Breast epithelium (tissue), 4 donors: ENCODE measurements around the gene FGF5. TPM values are rescaled to one million over a fixed set of nuclear protein-coding genes. Genes with fewer than 3 reads are reported as not detected.
"Not testable (repeated sequence)": the region's sequence is repeated elsewhere in the genome, so short reads cannot be mapped to it uniquely, and the experiment has no call there.

Experiments used
- DNase-seq, 2 donors: peaks; one replicate each; pipeline ENCODE4 v3.0.0-alpha.2; 2019; ENCODE audit warnings: low spot score in 2 of 2
- H3K27ac ChIP-seq, 2 donors: fragments of 200-600 bp; sonication (generic) in 1 of 2; one replicate each; pipeline ENCODE4 v1.5.1; 2016 to 2019; ENCODE audit warnings: mild to moderate bottlenecking in 1 of 2
- H3K27me3 ChIP-seq, 2 donors: fragments of 200-600 bp; sonication (generic) in 1 of 2; one replicate each; pipeline versions ENCODE4 v1.5.1 to v1.6.0; 2017 to 2019; ENCODE audit warnings: control low read depth in 1 of 2, mild to moderate bottlenecking in 1 of 2
- H3K36me3 ChIP-seq: fragments of 200-600 bp; one replicate; pipeline ENCODE4 v1.5.1; 2019
- H3K4me1 ChIP-seq, 2 donors: fragments of 200-600 bp; sonication (generic); one replicate each; pipeline ENCODE4 v1.5.1; 2016 to 2019; ENCODE audit warnings: control low read depth in 1 of 2
- H3K4me3 ChIP-seq, 3 donors: fragments of 200-600 bp; sonication (generic); 1 replicate in 2 of 3; 2 replicates in 1 of 3; pipeline ENCODE4 v1.5.1; 2016 to 2019; ENCODE audit warnings: mild to moderate bottlenecking in 3 of 3, moderate library complexity in 2 of 3
- H3K9me3 ChIP-seq, 2 donors: fragments of 200-600 bp; sonication (generic) in 1 of 2; one replicate each; pipeline ENCODE4 v1.5.1; 2016 to 2019; ENCODE audit warnings: control low read depth in 1 of 2
- POLR2A ChIP-seq: fragments of 450-650 bp; IDR thresholded peaks from one replicate; pipeline ENCODE4 v1.6.1; 2016; ENCODE audit warnings: antibody characterized with exemption, mild to moderate bottlenecking, moderate library complexity
- POLR2AphosphoS5 ChIP-seq, 3 donors: sonication (generic); formaldehyde crosslinking; IDR thresholded peaks; one replicate each; pipeline ENCODE4 v1.6.1; 2017; ENCODE audit warnings: antibody characterized with exemption in 3 of 3
- intact Hi-C: fragments of 100-400 bp; cut with DNase I; formaldehyde crosslinking; loops from one replicate; pipeline ENCODE4 v1.15.1; 2023; ENCODE audit warnings: low total_unique reads
- total RNA-seq, 3 donors: library from RNA; depleted of rRNA; stranded (reverse); fragments of >200 nt; gene quantifications; one replicate each; pipeline ENCODE4 v1.1.0, GENCODE V29; 2016
- TF ChIP-seq, protein P1 (sequence below), 3 donors: fragments of 450-650 bp; IDR thresholded peaks; one replicate each; pipeline ENCODE4 v1.5.1; 2016 to 2017; ENCODE audit warnings: antibody characterized with exemption in 3 of 3, mild to moderate bottlenecking in 3 of 3, moderate library complexity in 3 of 3

Gene FGF5
- total RNA-seq, 3 donors from 2014 or later: not detected

- TF ChIP-seq, protein P1, sequence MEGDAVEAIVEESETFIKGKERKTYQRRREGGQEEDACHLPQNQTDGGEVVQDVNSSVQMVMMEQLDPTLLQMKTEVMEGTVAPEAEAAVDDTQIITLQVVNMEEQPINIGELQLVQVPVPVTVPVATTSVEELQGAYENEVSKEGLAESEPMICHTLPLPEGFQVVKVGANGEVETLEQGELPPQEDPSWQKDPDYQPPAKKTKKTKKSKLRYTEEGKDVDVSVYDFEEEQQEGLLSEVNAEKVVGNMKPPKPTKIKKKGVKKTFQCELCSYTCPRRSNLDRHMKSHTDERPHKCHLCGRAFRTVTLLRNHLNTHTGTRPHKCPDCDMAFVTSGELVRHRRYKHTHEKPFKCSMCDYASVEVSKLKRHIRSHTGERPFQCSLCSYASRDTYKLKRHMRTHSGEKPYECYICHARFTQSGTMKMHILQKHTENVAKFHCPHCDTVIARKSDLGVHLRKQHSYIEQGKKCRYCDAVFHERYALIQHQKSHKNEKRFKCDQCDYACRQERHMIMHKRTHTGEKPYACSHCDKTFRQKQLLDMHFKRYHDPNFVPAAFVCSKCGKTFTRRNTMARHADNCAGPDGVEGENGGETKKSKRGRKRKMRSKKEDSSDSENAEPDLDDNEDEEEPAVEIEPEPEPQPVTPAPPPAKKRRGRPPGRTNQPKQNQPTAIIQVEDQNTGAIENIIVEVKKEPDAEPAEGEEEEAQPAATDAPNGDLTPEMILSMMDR (IDR thresholded peaks at IDR 0.05): no peak
- no peak for TF ChIP-seq POLR2A
- no peak for TF ChIP-seq POLR2AphosphoS5 (IDR thresholded peaks at IDR 0.05)
- no peaks in the 10 kb centered on the region for H3K36me3 ChIP-seq
Observed at GRCh38 chr4:80239480-80240150, 26.8 kb upstream of the FGF5 start.

GRCh38 chr4:80240976-80241375 lies 25.5 kb upstream of the FGF5 start:
- H3K4me3 ChIP-seq: no peak overlapping the region
- no peak for TF ChIP-seq POLR2A

More at GRCh38 chr4:80239480-80240150, 26.8 kb upstream of the FGF5 start:
- no peak overlapping the region for H3K27ac ChIP-seq
- no peaks in the 10 kb centered on the region for H3K9me3 ChIP-seq
- no peaks in the 10 kb centered on the region for H3K4me1 ChIP-seq
- H3K27me3 ChIP-seq: peaks cover 0 to 9% of the 10 kb centered on the region in 2 donors
- H3K4me3 ChIP-seq: no peak overlapping the region
- intact Hi-C loops: no loop called here
- DNase-seq: no peak

DNA sequence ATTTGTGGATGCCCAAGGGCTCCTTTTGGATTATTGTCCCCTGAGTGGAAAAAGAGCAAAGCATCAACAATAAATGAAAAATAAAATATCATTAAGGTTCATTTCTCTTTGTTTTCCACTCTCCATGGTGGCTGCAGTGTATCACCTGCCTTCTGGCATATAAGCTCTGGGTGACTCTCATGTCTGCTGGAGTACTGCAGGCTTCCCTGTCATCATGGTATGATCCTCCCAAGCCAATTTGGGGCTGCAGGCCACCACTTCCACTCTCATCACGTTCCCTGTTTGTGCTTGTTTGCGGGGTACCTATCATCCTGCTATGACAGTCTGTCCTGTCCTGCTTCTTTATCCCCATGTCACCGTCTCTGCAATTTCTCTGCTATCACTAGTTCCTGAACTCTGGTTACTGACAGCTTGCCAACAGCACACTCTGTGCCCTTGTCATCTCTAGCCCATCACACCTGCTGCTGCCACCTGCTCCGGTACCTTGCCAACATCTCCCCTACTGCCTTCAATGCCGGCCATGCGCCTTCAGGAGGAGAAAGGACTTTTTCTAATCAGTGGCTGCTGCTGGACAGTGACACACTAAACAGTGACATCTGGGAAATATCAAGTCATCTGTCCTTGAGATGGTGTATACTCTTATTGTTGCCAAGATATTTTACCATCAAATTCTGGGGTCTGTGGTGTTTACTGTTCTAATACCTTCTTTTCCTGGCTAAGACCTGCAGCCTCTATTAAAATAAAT lies 23.0 kb upstream of the FGF5 start:
- H3K36me3 ChIP-seq: no peaks in the 10 kb centered on the region
- no peak overlapping the region for H3K4me3 ChIP-seq
- H3K27ac ChIP-seq: no peak overlapping the region
- DNase-seq: no peak
- TF ChIP-seq POLR2AphosphoS5 (IDR thresholded peaks at IDR 0.05): no peak
- H3K9me3 ChIP-seq: no peaks in the 10 kb centered on the region
- intact Hi-C loops: no loop called here
- H3K27me3 ChIP-seq: peaks cover 0 to 9% of the 10 kb centered on the region in 2 donors
- no peaks in the 10 kb centered on the region for H3K4me1 ChIP-seq

More at GRCh38 chr4:80240976-80241375, 25.5 kb upstream of the FGF5 start:
- no peaks in the 10 kb centered on the region for H3K4me1 ChIP-seq
- H3K9me3 ChIP-seq: no peaks in the 10 kb centered on the region
- no peak for DNase-seq
- intact Hi-C loops: no loop called here
- peaks cover 0 to 9% of the 10 kb centered on the region in 2 donors for H3K27me3 ChIP-seq
- no peak overlapping the region for H3K27ac ChIP-seq
- no peaks in the 10 kb centered on the region for H3K36me3 ChIP-seq

GRCh38 chr4:80247484-80247883 lies 19.0 kb upstream of the FGF5 start:
- H3K4me3 ChIP-seq, DNase-seq, H3K9me3 ChIP-seq, H3K27ac ChIP-seq, H3K4me1 ChIP-seq, H3K36me3 ChIP-seq, intact Hi-C loops: not testable (repeated sequence)
- H3K27me3 ChIP-seq: peaks cover 0 to 11% of the 10 kb centered on the region in 2 donors

DNA sequence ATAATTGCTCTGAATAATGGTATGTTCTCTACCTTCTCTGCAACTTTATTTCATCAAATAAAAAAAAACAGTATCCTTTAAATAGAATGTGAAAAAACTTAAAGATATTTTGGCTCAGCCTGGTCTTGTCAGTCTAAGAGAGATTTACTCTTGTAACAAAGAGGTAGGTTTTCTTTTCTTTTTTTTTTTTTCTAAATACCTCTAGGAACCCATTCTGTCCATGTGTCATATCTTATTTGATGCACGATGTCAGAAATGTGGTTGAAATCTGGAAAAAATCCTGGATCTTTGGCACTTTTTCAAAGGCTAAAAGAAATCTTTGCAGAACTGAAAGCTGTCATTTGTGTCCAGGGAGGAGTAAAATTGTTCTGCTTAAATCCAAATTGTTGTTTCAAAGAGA lies 17.3 kb upstream of the FGF5 start:
- no peak overlapping the region for H3K27ac ChIP-seq
- H3K9me3 ChIP-seq: no peaks in the 10 kb centered on the region
- no peak for DNase-seq
- no peak overlapping the region for H3K4me3 ChIP-seq
- TF ChIP-seq POLR2AphosphoS5 (IDR thresholded peaks at IDR 0.05) (no peak), POLR2A (no peak)
- TF ChIP-seq, protein P1 (IDR thresholded peaks at IDR 0.05): no peak
- intact Hi-C loops: no loop called here
- H3K36me3 ChIP-seq: no peaks in the 10 kb centered on the region
- peaks cover 0 to 5% of the 10 kb centered on the region in 2 donors for H3K27me3 ChIP-seq
- no peaks in the 10 kb centered on the region for H3K4me1 ChIP-seq

DNA sequence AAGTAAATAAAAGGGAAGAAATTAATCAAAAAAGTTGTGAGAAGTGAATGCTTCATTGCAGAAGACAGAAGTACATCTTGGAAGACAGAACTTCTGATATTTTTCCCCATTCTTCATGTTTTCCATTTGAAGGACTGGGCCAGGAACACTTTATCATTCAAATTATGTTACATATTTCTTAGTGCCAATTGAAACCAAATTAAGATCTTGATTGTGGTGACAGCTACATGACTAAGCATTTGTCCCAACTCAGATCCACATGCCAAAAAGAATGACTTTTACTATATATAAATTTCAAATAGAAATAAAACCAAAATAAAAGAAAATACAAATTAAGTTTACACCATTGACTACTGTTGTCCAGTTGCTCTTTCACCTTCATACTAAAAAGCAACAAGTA lies 14.0 kb upstream of the FGF5 start:
- no peak overlapping the region for H3K4me3 ChIP-seq
- peaks cover 0 to 10% of the 10 kb centered on the region in 2 donors for H3K27me3 ChIP-seq
- H3K9me3 ChIP-seq: no peaks in the 10 kb centered on the region
- H3K36me3 ChIP-seq: no peaks in the 10 kb centered on the region
- no peak overlapping the region for H3K27ac ChIP-seq
- TF ChIP-seq POLR2AphosphoS5 (IDR thresholded peaks at IDR 0.05) (no peak), POLR2A (no peak)
- TF ChIP-seq, protein P1 (IDR thresholded peaks at IDR 0.05): no peak
- DNase-seq: no peak
- H3K4me1 ChIP-seq: no peaks in the 10 kb centered on the region
- intact Hi-C loops: no loop called here
